Mammary epithelial cell (primary cell): ENCODE measurements around the gene C11orf71.

Source experiments
- CTCF ChIP-seq, 2 donors: IDR thresholded peaks in 1 of 2; conservative IDR thresholded peaks in 1 of 2; 2 replicates each; pipeline ENCODE4 v1.5.1; 2011 to 2012; ENCODE audit warnings: inconsistent platforms in 2 of 2, low read length in 2 of 2, mild to moderate bottlenecking in 2 of 2, control low read depth in 1 of 2, low read depth in 1 of 2; ENCODE audit not compliant: insufficient read depth in 1 of 2; ENCODE audit errors: extremely low read depth in 1 of 2
- EZH2 ChIP-seq: IDR thresholded peaks from 2 replicates; pipeline ENCODE4 v1.6.1; 2012; ENCODE audit warnings: low read length, inconsistent platforms, borderline replicate concordance

- TF ChIP-seq CTCF (conservative IDR thresholded peaks at IDR 0.05 in 1 of 2, IDR thresholded peaks at IDR 0.05 in 1 of 2; ENCODE audit: extremely low read depth in 1 of 2, insufficient read depth in 1 of 2, low read depth in 1 of 2, low read length in 2 of 2) (no peak), EZH2 (no peak)
These were observed 38.0 kb downstream of the C11orf71 start for GRCh38 chr11:114362326-114362725.
